HL-60 (cell line): Measurements from ENCODE around the gene ZNF385D.

Experiments
- GABPA ChIP-seq: IDR thresholded peaks from 2 replicates; pipeline ENCODE4 v1.6.1; 2012; ENCODE audit warnings: low read depth
- POLR2AphosphoS5 ChIP-seq: IDR thresholded peaks from 2 replicates; pipeline ENCODE4 v1.6.1; 2012; ENCODE audit warnings: low read depth
- SPI1 ChIP-seq: IDR thresholded peaks from 2 replicates; pipeline ENCODE4 v1.6.1; 2012; ENCODE audit warnings: low read depth, mild to moderate bottlenecking, borderline replicate concordance
- TF ChIP-seq, protein P1 (sequence below): IDR thresholded peaks from one replicate; pipeline ENCODE4 v1.5.1; 2011; ENCODE audit warnings: low read length, control low read depth, inconsistent platforms; ENCODE audit not compliant: insufficient read depth
- TF ChIP-seq, protein P2 (sequence below): IDR thresholded peaks from 2 replicates; pipeline ENCODE4 v1.6.1; 2012; ENCODE audit warnings: low read depth; ENCODE audit not compliant: insufficient replicate concordance

DNA sequence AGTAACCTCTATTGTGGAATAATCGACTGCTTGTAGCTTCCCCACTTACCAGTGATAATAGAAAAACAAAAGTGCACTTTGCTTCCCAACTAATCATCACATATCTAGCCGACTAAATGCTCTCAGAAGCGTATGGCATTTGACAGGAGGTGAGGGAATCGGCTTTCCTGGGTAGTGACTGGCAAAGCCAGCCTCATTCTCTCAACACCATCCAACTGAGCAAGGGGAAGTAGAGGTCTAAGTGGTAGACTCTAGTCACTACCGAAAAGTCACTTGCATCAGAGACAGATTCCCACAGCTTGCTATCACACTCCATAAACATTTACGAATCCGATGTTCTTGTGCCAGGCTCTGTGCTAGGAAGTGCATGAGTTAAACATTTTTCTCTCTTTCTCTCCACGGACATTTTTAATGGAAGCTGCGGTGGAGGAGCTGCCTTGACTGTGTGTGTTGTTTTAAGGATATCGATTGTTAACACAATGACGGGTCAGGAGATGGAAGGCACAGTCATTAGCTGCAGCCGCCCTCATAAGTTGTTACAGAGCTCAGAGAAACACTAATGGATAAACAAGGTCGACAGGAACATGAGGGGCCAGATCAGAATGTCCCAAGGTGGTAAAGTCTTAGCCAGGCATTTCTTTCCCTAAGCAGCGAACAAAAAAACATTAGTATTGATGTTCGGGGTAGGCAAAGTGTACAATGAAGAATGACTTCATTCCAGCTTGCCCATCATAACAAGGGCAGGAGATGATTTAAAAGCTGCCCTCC is 11.9 kb downstream of the ZNF385D start:
- TF ChIP-seq, protein P1, sequence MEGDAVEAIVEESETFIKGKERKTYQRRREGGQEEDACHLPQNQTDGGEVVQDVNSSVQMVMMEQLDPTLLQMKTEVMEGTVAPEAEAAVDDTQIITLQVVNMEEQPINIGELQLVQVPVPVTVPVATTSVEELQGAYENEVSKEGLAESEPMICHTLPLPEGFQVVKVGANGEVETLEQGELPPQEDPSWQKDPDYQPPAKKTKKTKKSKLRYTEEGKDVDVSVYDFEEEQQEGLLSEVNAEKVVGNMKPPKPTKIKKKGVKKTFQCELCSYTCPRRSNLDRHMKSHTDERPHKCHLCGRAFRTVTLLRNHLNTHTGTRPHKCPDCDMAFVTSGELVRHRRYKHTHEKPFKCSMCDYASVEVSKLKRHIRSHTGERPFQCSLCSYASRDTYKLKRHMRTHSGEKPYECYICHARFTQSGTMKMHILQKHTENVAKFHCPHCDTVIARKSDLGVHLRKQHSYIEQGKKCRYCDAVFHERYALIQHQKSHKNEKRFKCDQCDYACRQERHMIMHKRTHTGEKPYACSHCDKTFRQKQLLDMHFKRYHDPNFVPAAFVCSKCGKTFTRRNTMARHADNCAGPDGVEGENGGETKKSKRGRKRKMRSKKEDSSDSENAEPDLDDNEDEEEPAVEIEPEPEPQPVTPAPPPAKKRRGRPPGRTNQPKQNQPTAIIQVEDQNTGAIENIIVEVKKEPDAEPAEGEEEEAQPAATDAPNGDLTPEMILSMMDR: no peak
- TF ChIP-seq GABPA: no peak
- no peak for TF ChIP-seq POLR2AphosphoS5
- TF ChIP-seq, protein P2, sequence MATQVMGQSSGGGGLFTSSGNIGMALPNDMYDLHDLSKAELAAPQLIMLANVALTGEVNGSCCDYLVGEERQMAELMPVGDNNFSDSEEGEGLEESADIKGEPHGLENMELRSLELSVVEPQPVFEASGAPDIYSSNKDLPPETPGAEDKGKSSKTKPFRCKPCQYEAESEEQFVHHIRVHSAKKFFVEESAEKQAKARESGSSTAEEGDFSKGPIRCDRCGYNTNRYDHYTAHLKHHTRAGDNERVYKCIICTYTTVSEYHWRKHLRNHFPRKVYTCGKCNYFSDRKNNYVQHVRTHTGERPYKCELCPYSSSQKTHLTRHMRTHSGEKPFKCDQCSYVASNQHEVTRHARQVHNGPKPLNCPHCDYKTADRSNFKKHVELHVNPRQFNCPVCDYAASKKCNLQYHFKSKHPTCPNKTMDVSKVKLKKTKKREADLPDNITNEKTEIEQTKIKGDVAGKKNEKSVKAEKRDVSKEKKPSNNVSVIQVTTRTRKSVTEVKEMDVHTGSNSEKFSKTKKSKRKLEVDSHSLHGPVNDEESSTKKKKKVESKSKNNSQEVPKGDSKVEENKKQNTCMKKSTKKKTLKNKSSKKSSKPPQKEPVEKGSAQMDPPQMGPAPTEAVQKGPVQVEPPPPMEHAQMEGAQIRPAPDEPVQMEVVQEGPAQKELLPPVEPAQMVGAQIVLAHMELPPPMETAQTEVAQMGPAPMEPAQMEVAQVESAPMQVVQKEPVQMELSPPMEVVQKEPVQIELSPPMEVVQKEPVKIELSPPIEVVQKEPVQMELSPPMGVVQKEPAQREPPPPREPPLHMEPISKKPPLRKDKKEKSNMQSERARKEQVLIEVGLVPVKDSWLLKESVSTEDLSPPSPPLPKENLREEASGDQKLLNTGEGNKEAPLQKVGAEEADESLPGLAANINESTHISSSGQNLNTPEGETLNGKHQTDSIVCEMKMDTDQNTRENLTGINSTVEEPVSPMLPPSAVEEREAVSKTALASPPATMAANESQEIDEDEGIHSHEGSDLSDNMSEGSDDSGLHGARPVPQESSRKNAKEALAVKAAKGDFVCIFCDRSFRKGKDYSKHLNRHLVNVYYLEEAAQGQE: no peak
- TF ChIP-seq SPI1: no peak
